ENCODE data around the gene CUX1.

CUX1 gene

DNA sequence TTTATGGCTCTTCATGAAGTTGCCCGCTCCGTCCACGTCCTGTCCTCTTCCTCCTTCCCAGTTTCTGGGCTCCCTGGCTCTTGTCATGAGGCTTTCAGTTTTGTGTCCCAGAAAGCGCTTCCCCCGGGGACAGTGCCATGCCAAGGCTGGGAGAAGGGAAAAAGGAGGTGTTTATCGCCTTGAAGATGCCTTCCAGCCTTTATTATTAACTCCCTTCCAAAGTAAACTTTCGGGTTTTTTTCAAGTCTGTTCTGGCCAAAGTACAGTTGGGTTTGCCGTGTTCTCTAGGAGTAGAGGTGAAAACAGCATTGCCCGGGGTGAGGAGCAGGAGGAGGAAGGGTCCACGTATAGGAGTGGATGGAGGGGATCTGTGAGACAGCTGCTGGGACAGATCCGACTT is 117.2 kb downstream of the CUX1 start:
- in situ Hi-C loops (cut with MboI; ENCODE audit: low sequenced_read_pairs), result no loop called here

DNA sequence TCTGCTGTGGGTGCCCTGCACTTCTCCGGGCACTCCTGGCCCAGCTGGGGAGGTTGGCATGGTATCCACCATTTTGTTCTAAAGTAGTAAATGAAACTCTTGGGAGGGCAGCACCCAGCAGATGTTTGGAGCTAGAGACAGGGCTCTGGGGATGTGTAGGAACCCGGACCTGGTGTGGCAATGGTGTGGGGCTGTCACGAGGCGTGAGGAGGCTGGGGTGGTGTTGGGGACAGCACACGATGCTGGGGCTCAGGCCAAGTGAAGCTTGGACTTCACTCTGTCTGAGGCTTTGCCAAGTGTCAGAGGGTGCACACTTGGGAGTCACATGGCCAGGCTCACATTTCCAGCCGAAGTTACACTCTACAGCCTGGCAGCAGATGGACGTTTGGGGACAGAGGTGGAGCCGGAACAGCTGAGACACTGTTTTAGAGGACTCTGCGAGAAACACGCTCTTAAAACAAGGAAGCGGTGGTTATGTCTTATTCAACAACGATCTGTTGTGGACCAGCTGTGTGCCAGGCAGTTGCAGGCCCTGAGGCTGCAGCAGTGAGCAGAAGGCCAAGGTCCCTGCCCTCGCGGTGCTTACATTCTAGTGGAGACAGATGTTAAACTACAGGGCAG is 118.2 kb downstream of the CUX1 start:
- in situ Hi-C loops (cut with MboI; ENCODE audit: low sequenced_read_pairs), result no loop called here

DNA sequence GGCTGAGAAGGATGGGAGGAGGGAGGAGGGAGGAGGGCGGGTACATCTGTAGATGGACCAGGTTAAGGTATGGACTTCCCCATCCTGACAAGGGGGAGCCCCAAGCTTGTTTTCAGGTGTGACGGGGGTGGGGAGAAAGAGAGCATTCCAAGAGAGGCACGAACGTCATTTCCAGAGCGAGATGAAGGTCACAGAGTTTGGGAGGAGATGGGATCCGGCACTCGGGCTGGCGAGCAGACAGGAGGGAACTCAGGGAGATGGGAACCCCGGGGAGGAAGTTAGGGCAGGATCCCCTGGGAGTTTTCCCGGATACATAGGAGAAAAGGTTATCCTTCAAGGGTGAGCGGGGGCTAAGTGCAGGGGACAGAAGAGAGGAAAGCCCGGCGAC is 118.8 kb downstream of the CUX1 start:
- in situ Hi-C loops (cut with MboI; ENCODE audit: low sequenced_read_pairs), result no loop called here

DNA sequence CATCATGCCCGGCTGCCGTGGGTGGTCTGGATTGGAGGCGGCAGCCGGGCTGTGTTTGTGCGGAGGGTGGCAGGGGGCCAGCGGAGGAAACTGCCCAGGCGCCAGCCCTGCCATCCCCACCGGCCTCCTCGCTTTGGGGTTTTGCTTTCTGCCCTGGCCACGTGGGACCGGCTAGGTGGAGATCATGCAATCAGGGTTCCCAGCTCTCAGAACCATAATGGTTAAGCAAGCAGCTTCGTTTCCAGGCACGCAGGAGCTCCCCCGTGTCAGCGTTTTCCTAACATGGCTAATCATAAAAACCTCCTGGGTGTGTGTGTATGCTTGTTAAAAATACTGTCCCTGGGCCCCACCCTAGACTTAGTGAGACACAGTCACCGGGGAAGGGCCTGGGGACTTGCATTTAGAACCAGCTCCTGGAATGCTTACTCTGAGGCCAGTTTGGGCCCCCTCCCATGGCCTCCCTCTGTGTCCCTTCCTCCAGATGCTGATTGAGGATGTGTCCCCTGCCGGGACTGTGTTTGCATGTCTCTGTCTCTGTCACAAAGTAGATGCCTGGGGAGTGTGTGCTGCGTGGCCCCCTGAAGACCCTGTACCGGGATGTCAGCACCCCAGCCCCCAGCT is 119.3 kb downstream of the CUX1 start:
- in situ Hi-C loops (cut with MboI; ENCODE audit: low sequenced_read_pairs), result no loop called here

DNA sequence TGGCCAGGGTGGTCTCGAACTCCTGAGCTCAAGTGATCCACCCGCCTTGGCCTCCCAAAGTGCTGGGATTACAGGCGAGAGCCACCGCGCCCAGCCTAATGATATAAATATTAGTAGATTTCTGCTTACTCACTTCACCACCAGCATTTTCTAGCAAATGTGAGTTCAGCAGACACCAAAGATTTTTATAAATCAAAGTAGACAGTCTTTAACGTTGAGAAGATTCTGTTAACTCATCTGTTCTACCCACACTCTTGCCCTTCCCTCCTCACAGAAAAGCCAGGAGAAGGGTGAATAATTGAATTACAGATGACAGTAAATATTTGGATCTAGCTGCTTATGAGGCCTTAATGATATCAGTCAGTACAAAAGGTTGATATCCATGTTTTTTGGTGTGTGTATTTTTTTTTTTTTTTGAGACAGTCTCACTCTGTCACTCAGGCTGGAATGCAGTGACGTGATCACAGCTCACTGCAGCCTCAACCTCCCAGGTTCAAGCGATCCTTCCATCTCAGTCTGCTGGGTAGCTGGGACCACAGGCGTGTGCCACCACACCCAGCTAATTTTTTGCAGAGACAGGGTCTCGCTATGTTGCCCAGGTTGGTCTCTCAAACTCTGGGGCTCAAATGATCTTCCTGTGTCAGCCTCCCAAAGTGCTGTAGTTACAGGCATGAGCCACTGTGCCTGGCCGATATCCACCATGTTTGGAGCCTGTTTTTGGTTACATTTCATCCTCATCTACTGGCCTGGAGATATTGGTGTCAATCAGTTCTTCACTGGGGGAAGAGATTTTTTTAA is 120.5 kb downstream of the CUX1 start:
- in situ Hi-C loops (cut with MboI; ENCODE audit: low sequenced_read_pairs), result no loop called here

- in situ Hi-C loops (cut with MboI; ENCODE audit: low sequenced_read_pairs), result no loop called here
Measured at GRCh38 chr7:101939136-101939695, 121.8 kb downstream of the CUX1 start.

GRCh38 chr7:101940151-101940550 is 122.7 kb downstream of the CUX1 start:
- in situ Hi-C loops (cut with MboI; ENCODE audit: low sequenced_read_pairs), result no loop called here

GRCh38 chr7:101940830-101941229 is 123.4 kb downstream of the CUX1 start:
- in situ Hi-C loops (cut with MboI; ENCODE audit: low sequenced_read_pairs), result no loop called here

DNA sequence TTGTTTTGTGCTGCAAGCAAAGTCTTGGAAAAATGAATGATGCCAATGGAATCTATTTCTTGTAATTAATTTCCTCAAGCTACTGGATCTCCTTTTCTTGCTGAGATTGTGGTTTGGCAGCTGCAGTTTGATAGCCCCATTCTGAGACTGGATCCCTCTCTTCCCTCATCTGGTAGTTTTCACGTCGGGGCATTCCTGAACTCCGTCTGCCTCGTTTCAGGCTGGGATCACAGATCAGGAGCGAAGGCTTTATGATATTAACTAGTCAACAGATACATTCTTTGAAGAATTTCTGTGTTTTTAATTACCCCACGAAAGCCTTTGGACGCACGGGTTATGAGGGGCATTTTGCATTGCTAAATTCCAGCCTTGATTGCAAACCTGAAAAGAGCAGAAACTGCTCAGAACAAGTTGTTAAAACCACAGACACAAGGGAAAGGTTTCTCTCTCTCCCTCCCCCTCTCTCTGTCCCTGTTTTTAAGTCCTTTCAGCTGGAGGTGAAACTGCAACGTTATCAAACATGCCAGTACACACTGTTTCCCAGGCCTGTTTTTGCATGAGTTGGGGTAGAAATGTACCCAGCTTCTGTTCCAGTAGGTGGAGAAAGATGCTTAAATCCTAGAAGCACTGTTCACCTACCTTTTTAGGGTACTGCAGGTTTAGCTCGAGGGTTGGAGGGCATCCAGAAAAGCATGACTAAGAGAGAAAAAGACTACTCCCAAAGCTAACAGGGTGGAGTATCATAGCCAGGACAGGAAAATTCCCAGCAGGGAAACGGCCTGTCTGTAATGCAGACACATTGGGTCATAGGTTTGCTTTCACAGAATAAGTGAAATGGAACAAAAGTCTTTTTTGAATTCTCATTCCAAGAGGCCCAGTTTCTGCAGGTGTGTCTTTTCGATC is 124.3 kb downstream of the CUX1 start:
- in situ Hi-C loops (cut with MboI; ENCODE audit: low sequenced_read_pairs), result no loop called here

- in situ Hi-C loops (cut with MboI; ENCODE audit: low sequenced_read_pairs), result no loop called here
Measured at GRCh38 chr7:101942603-101943210, 125.3 kb downstream of the CUX1 start.

GRCh38 chr7:101943306-101943705 is 125.9 kb downstream of the CUX1 start:
- in situ Hi-C loops (cut with MboI; ENCODE audit: low sequenced_read_pairs), result no loop called here

DNA sequence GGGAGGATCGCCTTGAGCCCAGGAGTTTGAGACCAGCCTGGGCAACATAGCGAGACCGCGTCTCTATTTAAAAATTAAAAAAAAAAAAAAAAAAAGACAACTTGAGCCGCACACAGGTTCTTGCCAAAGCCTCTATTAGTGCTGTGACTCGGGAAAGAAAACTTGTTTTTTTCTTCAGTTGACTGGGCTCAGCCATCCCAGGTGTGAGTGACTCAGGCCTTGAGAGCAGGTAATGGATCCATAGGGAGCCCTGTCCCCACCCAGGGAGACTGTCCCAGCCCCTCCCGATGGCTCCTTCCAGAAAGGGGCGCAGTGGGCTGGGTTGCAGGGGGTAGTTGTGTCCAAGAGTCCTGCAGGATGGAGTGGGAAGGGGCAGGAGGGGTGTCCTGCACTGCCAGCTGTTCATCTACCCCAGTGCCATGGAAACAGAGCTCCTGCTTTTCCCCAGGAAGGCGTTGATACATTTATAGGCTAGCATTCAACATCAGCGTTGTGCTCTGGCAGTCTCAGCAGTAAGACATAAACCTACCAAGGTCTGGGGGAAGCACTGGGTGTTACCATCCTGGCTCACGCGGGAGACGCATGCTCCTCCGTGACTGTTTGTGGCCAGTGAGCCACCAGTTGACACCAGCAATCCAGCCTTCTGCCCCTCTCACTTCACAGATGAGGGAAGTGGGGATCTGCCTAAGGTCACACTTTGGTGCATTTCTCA is 126.6 kb downstream of the CUX1 start:
- in situ Hi-C loops (cut with MboI; ENCODE audit: low sequenced_read_pairs), result no loop called here

DNA sequence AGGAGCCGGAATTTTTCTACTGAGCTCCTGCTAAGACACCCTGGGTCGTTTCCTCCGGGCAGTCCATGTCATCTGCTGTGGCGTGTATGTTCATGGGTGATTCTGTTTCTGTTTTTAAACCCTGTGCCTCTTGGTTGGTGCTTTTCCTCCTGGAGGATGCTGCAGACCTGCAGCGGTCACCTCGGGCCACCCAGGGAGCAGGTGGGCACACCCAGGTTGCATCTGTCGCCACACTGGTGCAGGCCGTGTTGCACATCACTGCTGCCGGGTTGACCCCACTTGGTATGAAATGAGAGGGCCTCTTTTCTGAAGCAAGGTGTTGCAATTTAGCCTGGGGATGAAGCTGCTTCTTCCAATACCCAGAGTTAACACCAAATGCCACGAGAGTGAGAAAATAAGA is 127.2 kb downstream of the CUX1 start:
- in situ Hi-C loops (cut with MboI; ENCODE audit: low sequenced_read_pairs), result no loop called here

- in situ Hi-C loops (cut with MboI; ENCODE audit: low sequenced_read_pairs), result no loop called here
Measured at GRCh38 chr7:101945034-101945758, 127.8 kb downstream of the CUX1 start.

- in situ Hi-C loops (cut with MboI; ENCODE audit: low sequenced_read_pairs), result no loop called here
Measured at GRCh38 chr7:101947899-101948298, 130.5 kb downstream of the CUX1 start.

- in situ Hi-C loops (cut with MboI; ENCODE audit: low sequenced_read_pairs), result no loop called here
Measured at GRCh38 chr7:101948650-101949049, 131.2 kb downstream of the CUX1 start.

- in situ Hi-C loops (cut with MboI; ENCODE audit: low sequenced_read_pairs), result no loop called here
Measured at GRCh38 chr7:101950450-101951119, 133.2 kb downstream of the CUX1 start.

DNA sequence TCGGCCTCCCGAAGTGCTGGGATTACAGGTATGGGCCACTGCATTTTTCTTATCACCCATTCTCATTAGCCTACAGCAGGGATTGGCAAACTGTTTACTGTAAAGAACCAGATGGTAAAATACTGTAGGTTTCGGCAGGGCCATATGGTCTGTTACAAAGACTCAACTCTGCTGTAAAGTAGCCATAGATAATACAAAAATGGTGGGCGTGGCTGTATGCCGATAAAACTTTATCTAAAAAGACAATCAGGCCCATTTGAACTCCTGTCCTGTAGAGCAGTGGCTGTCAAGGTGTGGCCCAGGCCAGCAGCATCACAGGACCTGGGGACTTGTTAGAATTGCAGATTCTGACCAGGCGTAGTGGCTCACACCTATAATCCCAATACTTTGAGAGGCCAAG is 134.3 kb downstream of the CUX1 start:
- in situ Hi-C loops (cut with MboI; ENCODE audit: low sequenced_read_pairs), result no loop called here
